Fibroblast of lung (primary cell): ENCODE measurements around the gene UPF2. TPM values are rescaled to one million over a fixed set of nuclear protein-coding genes. Genes with fewer than 3 reads are reported as not detected.

Experiments used
- DNase-seq, 2 donors: peaks; one replicate each; pipeline versions ENCODE4 v3.0.0 to v3.0.0-alpha.2; 2010; ENCODE audit warnings: low read depth in 2 of 2
- H2AFZ ChIP-seq: 2 replicates; pipeline ENCODE4 v1.5.1; 2012; ENCODE audit warnings: low read length, control low read depth, inconsistent platforms
- H3K27ac ChIP-seq: 2 replicates; pipeline ENCODE4 v1.5.1; 2011; ENCODE audit warnings: low read length, control low read depth; ENCODE audit not compliant: insufficient read depth
- H3K27me3 ChIP-seq: 2 replicates; pipeline ENCODE4 v1.5.1; 2011; ENCODE audit warnings: mild to moderate bottlenecking, low read length; ENCODE audit not compliant: control insufficient read depth, insufficient read depth
- H3K36me3 ChIP-seq: 2 replicates; pipeline ENCODE4 v1.5.1; 2011; ENCODE audit warnings: low read length; ENCODE audit not compliant: control insufficient read depth, insufficient read depth
- H3K4me1 ChIP-seq: 2 replicates; pipeline ENCODE4 v1.5.1; 2011; ENCODE audit warnings: low read length; ENCODE audit not compliant: control insufficient read depth, insufficient read depth; ENCODE audit errors: extremely low read depth
- H3K4me2 ChIP-seq: 2 replicates; pipeline ENCODE4 v1.5.1; 2011; ENCODE audit warnings: low read length, control low read depth; ENCODE audit not compliant: insufficient read depth; ENCODE audit errors: extremely low read depth
- H3K4me3 ChIP-seq, 4 experiments: fragments of 200-600 bp in 1 of 4; sonication (generic) in 1 of 4; replicated peaks in 1 of 4; 2 replicates each; pipeline ENCODE4 v1.5.1; 2011 to 2016; ENCODE audit warnings: low read length in 4 of 4, low read depth in 3 of 4, mild to moderate bottlenecking in 3 of 4, control low read depth in 2 of 4, inconsistent platforms in 1 of 4, mixed read lengths in 1 of 4; ENCODE audit not compliant: insufficient read depth in 1 of 4; ENCODE audit errors: control extremely low read depth in 1 of 4
- H3K79me2 ChIP-seq: 2 replicates; pipeline ENCODE4 v1.5.1; 2012; ENCODE audit warnings: mild to moderate bottlenecking, low read length, inconsistent platforms; ENCODE audit not compliant: control insufficient read depth, insufficient read depth
- H3K9ac ChIP-seq: 2 replicates; pipeline ENCODE4 v1.5.1; 2011; ENCODE audit warnings: mild to moderate bottlenecking, low read length, control low read depth; ENCODE audit not compliant: insufficient read depth
- H3K9me3 ChIP-seq: 2 replicates; pipeline ENCODE4 v1.5.1; 2012; ENCODE audit warnings: low read depth, low read length; ENCODE audit not compliant: control insufficient read depth, insufficient read depth
- H4K20me1 ChIP-seq: 2 replicates; pipeline ENCODE4 v1.5.1; 2011; ENCODE audit warnings: low read length; ENCODE audit not compliant: control insufficient read depth, insufficient read depth; ENCODE audit errors: extremely low read depth
- CTCF ChIP-seq, 2 donors: IDR thresholded peaks in 1 of 2; conservative IDR thresholded peaks in 1 of 2; 1 replicate in 1 of 2; 2 replicates in 1 of 2; pipeline ENCODE4 v1.5.1; 2011 to 2012; ENCODE audit warnings: low read length in 2 of 2, control low read depth in 1 of 2, inconsistent platforms in 1 of 2, low read depth in 1 of 2, mild to moderate bottlenecking in 1 of 2
- EZH2 ChIP-seq: IDR thresholded peaks from 2 replicates; pipeline ENCODE4 v1.5.1; 2012; ENCODE audit warnings: low read length, control low read depth, mild to moderate bottlenecking; ENCODE audit errors: missing control alignments
- polyA plus RNA-seq, 2 donors: library from polyadenylated mRNA; depleted of rRNA in 1 of 2; stranded (reverse) in 1 of 2; unstranded in 1 of 2; fragments of >200 nt; gene quantifications; 2 replicates each; pipeline ENCODE4 v1.2.1, GENCODE V29; 2011 to 2012; ENCODE audit warnings: missing spikeins in 1 of 2
- total RNA-seq: library from RNA; depleted of rRNA; stranded (reverse); fragments of >200 nt; gene quantifications from 2 replicates; pipeline ENCODE4 v1.2.1, GENCODE V29; 2014

The UPF2 gene
- total and polyA plus RNA-seq, 2 donors (not counting 1 experiment from before 2014, with no cell fraction given), result 20.8 to 22.6 TPM

- H4K20me1 ChIP-seq, result no peaks in the 10 kb centered on the region
- no peaks in the 10 kb centered on the region for H3K9me3 ChIP-seq
- H3K79me2 ChIP-seq, result no peaks in the 10 kb centered on the region
- TF ChIP-seq EZH2 (no peak), CTCF (conservative IDR thresholded peaks at IDR 0.05 in 1 of 2, IDR thresholded peaks at IDR 0.05 in 1 of 2; ENCODE audit: low read depth in 1 of 2, low read length in 2 of 2) (no peak)
- no peak overlapping the region for H3K9ac ChIP-seq
- no peaks in the 10 kb centered on the region for H3K27me3 ChIP-seq
- H2AFZ ChIP-seq, result no peak overlapping the region
- H3K36me3 ChIP-seq, result no peaks in the 10 kb centered on the region
- DNase-seq, result no peak
- H3K4me3 ChIP-seq, result no peak overlapping the region
- H3K4me2 ChIP-seq, result no peak overlapping the region
- H3K27ac ChIP-seq, result no peak overlapping the region
- peaks cover 15% of the 10 kb centered on the region for H3K4me1 ChIP-seq
These were observed 171.7 kb downstream of the UPF2 start for GRCh38 chr10:11870900-11871400.

- Histone ChIP-seq H3K9me3 (no peaks in the 10 kb centered on the region), H3K27ac (no peak overlapping the region), H3K27me3 (no peaks in the 10 kb centered on the region), H3K4me2 (no peak overlapping the region), H4K20me1 (no peaks in the 10 kb centered on the region), H3K36me3 (no peaks in the 10 kb centered on the region), H3K9ac (no peak overlapping the region), H3K79me2 (no peaks in the 10 kb centered on the region), H3K4me3 (peak overlapping the region in 1 of 4 experiments; percentile 22), H2AFZ (peak overlapping the region; percentile 51), H3K4me1 (peaks cover 10% of the 10 kb centered on the region)
- no peak for DNase-seq
- no peak for TF ChIP-seq EZH2
- TF ChIP-seq CTCF (conservative IDR thresholded peaks at IDR 0.05 in 1 of 2, IDR thresholded peaks at IDR 0.05 in 1 of 2; ENCODE audit: low read depth in 1 of 2, low read length in 2 of 2), result no peak
These were observed 172.2 kb downstream of the UPF2 start for GRCh38 chr10:11870461-11870780.

Other genes with a start within 250 kb of the UPF2 start
- gene PROSER2, start 219.5 kb downstream of the UPF2 start, total RNA-seq, result 1.8 and 2.6 TPM in 2 replicates
- 1.2 and 1.5 TPM in 2 replicates for gene PROSER2, start 219.5 kb downstream of the UPF2 start, polyA plus RNA-seq
- gene DHTKD1, start 26.1 kb upstream of the UPF2 start, total RNA-seq, result 20.0 and 23.1 TPM in 2 replicates
- 20.5 and 27.4 TPM in 2 replicates for gene DHTKD1, start 26.1 kb upstream of the UPF2 start, polyA plus RNA-seq
- gene SEC61A2, start 86.9 kb upstream of the UPF2 start, total RNA-seq, result 5.6 and 9.2 TPM in 2 replicates
- 12.6 and 12.8 TPM in 2 replicates for gene SEC61A2, start 86.9 kb upstream of the UPF2 start, polyA plus RNA-seq
- 58.0 and 58.8 TPM in 2 replicates for gene NUDT5, start 153.1 kb upstream of the UPF2 start, total RNA-seq
- 69.4 and 89.1 TPM in 2 replicates for gene NUDT5, start 153.1 kb upstream of the UPF2 start, polyA plus RNA-seq
- gene CDC123, start 153.4 kb upstream of the UPF2 start, total RNA-seq, result 138 and 144 TPM in 2 replicates
- gene CDC123, start 153.4 kb upstream of the UPF2 start, polyA plus RNA-seq, result 172 and 225 TPM in 2 replicates